Body of pancreas (tissue), 4 donors: ENCODE results near the gene RGL3.

Experiments
- POLR2A ChIP-seq, 3 donors: fragments of 450-650 bp; IDR thresholded peaks; one replicate each; pipeline ENCODE4 v1.6.1; 2016; ENCODE audit warnings: antibody characterized with exemption in 3 of 3, mild to moderate bottlenecking in 2 of 3
- TF ChIP-seq, protein P1 (sequence below), 7 experiments: fragments of 450-650 bp in 4 of 7; fragments of 200-600 bp in 3 of 7; sonication (generic) in 3 of 7; IDR thresholded peaks; one replicate each; pipeline ENCODE4 v1.5.1; 2016 to 2019; ENCODE audit warnings: antibody characterized with exemption in 7 of 7

DNA sequence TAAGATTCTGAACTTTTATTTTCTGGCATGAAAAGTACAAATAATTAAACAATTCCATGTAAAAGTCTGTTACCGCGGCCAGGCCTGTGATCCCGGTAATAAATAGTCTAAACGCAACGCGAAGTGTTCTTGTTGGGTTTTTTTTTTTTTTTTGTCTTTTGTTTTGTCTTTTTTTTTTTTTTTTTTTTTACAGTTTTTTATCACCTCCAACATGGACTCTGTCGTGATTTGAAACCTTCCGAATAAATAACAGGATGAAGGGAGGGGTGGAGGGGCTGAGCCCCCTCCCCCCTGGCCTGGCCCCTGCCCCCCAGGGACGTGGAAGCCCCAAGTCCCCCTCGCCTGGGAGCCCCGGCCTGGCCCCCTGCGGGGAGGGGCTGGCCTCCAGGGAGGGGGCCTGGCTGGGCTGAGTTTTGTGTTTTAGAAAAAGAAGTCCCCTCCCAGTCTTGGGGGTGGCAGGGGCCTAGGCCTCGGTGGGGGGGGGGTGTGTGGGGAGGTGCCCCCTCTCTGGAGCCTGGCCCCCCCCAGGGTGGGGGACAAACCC is 32.3 kb upstream of the RGL3 start:
- TF ChIP-seq, protein P1, sequence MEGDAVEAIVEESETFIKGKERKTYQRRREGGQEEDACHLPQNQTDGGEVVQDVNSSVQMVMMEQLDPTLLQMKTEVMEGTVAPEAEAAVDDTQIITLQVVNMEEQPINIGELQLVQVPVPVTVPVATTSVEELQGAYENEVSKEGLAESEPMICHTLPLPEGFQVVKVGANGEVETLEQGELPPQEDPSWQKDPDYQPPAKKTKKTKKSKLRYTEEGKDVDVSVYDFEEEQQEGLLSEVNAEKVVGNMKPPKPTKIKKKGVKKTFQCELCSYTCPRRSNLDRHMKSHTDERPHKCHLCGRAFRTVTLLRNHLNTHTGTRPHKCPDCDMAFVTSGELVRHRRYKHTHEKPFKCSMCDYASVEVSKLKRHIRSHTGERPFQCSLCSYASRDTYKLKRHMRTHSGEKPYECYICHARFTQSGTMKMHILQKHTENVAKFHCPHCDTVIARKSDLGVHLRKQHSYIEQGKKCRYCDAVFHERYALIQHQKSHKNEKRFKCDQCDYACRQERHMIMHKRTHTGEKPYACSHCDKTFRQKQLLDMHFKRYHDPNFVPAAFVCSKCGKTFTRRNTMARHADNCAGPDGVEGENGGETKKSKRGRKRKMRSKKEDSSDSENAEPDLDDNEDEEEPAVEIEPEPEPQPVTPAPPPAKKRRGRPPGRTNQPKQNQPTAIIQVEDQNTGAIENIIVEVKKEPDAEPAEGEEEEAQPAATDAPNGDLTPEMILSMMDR (IDR thresholded peaks at IDR 0.05), result no peak
- no peak for TF ChIP-seq POLR2A (IDR thresholded peaks at IDR 0.05)
